Endothelial cell of umbilical vein (primary cell): ENCODE data around the gene ZNRF3. TPM values are rescaled to one million over a fixed set of nuclear protein-coding genes. Genes with fewer than 3 reads are reported as not detected.

Experiments
- BruUV-seq: library from RNA; stranded (reverse); fragments of 400-500 nt; replicated peaks from 2 replicates; lab custom pipeline; 2021; lab: Mats Ljungman, UMichigan
- CTCF ChIA-PET: fragments of 300-600, 350-600 bp; sonication (Branson Sonifier 250); formaldehyde crosslinking; loops from one replicate; lab custom pipeline; 2021; ENCODE audit warnings: antibody characterized with exemption, inconsistent platforms; lab: Charles Lee
- POLR2A ChIA-PET: fragments of 300-600, 350-600 bp; sonication (Branson Sonifier 250); formaldehyde crosslinking; loops from one replicate; lab custom pipeline; 2021; ENCODE audit warnings: antibody characterized with exemption, inconsistent platforms; lab: Charles Lee
- DNase-seq: peaks from one replicate; pipeline ENCODE4 v3.0.0-alpha.2; 2011; ENCODE audit warnings: low read depth, low spot score
- FAIRE-seq: peaks from 2 replicates; lab custom pipeline; 2011; peaks lifted over from hg19 to GRCh38; lab: Jason Lieb, UNC
- H2AFZ ChIP-seq: 2 replicates; pipeline ENCODE4 v1.6.0; 2012; ENCODE audit warnings: low read depth, low read length, control low read depth, inconsistent platforms
- H3K27ac ChIP-seq: 2 replicates; pipeline ENCODE4 v1.5.1; 2011; ENCODE audit warnings: low read depth, mild to moderate bottlenecking, control low read depth, low read length, moderate library complexity; ENCODE audit not compliant: insufficient read depth
- H3K27me3 ChIP-seq, 2 experiments: 2 replicates each; pipeline versions ENCODE4 v1.6.0 to v1.6.1; 2011; ENCODE audit warnings: low read length in 2 of 2, mixed read lengths in 1 of 2; ENCODE audit not compliant: control insufficient read depth in 2 of 2, insufficient read depth in 2 of 2
- H3K36me3 ChIP-seq, 2 experiments: 2 replicates in 1 of 2; 3 replicates in 1 of 2; pipeline ENCODE4 v1.5.1; 2011; ENCODE audit warnings: low read length in 2 of 2, mild to moderate bottlenecking in 1 of 2, moderate library complexity in 1 of 2; ENCODE audit not compliant: control insufficient read depth in 2 of 2, insufficient read depth in 2 of 2; ENCODE audit errors: extremely low read depth in 1 of 2
- H3K4me1 ChIP-seq: 3 replicates; pipeline ENCODE4 v1.5.1; 2011; ENCODE audit warnings: mild to moderate bottlenecking, low read length; ENCODE audit not compliant: control insufficient read depth, insufficient read depth; ENCODE audit errors: extremely low read depth
- H3K4me2 ChIP-seq: 2 replicates; pipeline ENCODE4 v1.6.1; 2011; ENCODE audit warnings: low read length, control low read depth, mixed read lengths; ENCODE audit not compliant: insufficient read depth
- H3K4me3 ChIP-seq, 3 experiments: fragments of 200-600 bp in 1 of 3; sonication (generic), shearing (Covaris generic) in 1 of 3; replicated peaks in 1 of 3; 2 replicates each; pipeline ENCODE4 v1.5.1; 2011 to 2016; ENCODE audit warnings: control low read depth in 3 of 3, low read length in 3 of 3, mild to moderate bottlenecking in 2 of 3, inconsistent platforms in 1 of 3, low read depth in 1 of 3, moderate library complexity in 1 of 3; ENCODE audit not compliant: insufficient read depth in 1 of 3
- H3K79me2 ChIP-seq: 2 replicates; pipeline ENCODE4 v1.6.0; 2012; ENCODE audit warnings: low read length, inconsistent platforms; ENCODE audit not compliant: control insufficient read depth, insufficient read depth
- H3K9ac ChIP-seq: replicated peaks from 2 replicates; pipeline ENCODE3; 2011; ENCODE audit warnings: low read length, control low read depth; ENCODE audit not compliant: insufficient read depth; ENCODE audit errors: extremely low read depth
- H3K9me1 ChIP-seq: replicated peaks from 3 replicates; pipeline ENCODE4 v1.6.0; 2011; ENCODE audit warnings: mild to moderate bottlenecking, low read length; ENCODE audit not compliant: control insufficient read depth, insufficient read depth; ENCODE audit errors: extremely low read depth
- H3K9me3 ChIP-seq: replicated peaks from 2 replicates; pipeline ENCODE4 v1.5.1; 2012; ENCODE audit warnings: low read length, inconsistent platforms; ENCODE audit not compliant: control insufficient read depth, insufficient read depth
- H4K20me1 ChIP-seq: replicated peaks from 2 replicates; pipeline ENCODE3; 2011; ENCODE audit warnings: mild to moderate bottlenecking, low read length; ENCODE audit not compliant: control insufficient read depth, insufficient read depth; ENCODE audit errors: extremely low read depth
- CTCF ChIP-seq, 2 donors: IDR thresholded peaks; 1 replicate in 1 of 2; 2 replicates in 1 of 2; pipeline ENCODE4 v1.5.1; 2011; ENCODE audit warnings: low read length in 2 of 2, mild to moderate bottlenecking in 2 of 2, moderate library complexity in 2 of 2, control low read depth in 1 of 2, inconsistent platforms in 1 of 2, low read depth in 1 of 2; ENCODE audit not compliant: insufficient read depth in 1 of 2; ENCODE audit errors: extremely low read depth in 1 of 2
- EZH2 ChIP-seq: IDR thresholded peaks from 2 replicates; pipeline ENCODE4 v1.6.1; 2012; ENCODE audit warnings: borderline replicate concordance, low read depth, mild to moderate bottlenecking, moderate library complexity, low read length, inconsistent platforms; ENCODE audit not compliant: severe bottlenecking
- FOS ChIP-seq: IDR thresholded peaks from 2 replicates; pipeline ENCODE4 v1.6.1; 2011; ENCODE audit warnings: mild to moderate bottlenecking, low read length, moderate library complexity, borderline replicate concordance; ENCODE audit not compliant: insufficient read depth
- GATA2 ChIP-seq: IDR thresholded peaks from 2 replicates; pipeline ENCODE4 v1.7.0; 2011; ENCODE audit warnings: low read depth, mild to moderate bottlenecking, moderate library complexity, mixed read lengths, low read length; ENCODE audit not compliant: insufficient read length, insufficient read depth
- JUN ChIP-seq: IDR thresholded peaks from 2 replicates; pipeline ENCODE4 v1.6.1; 2011; ENCODE audit warnings: borderline replicate concordance, low read depth; ENCODE audit not compliant: insufficient read length, insufficient read depth
- MYC ChIP-seq: IDR thresholded peaks from one replicate; pipeline ENCODE4 v1.6.1; 2011; ENCODE audit warnings: mild to moderate bottlenecking, low read depth, low read length
- POLR2A ChIP-seq: IDR thresholded peaks from 2 replicates; pipeline ENCODE4 v1.6.1; 2012; ENCODE audit warnings: low read depth, mild to moderate bottlenecking, control low read depth, low read length
- POLR2AphosphoS5 ChIP-seq: IDR thresholded peaks from 2 replicates; pipeline ENCODE4 v1.6.1; 2012; ENCODE audit warnings: low read depth, mild to moderate bottlenecking, control low read depth, low read length, moderate library complexity; ENCODE audit not compliant: insufficient read depth
- dilution Hi-C: fragments of 300-500 bp; cut with MboI; formaldehyde crosslinking; loops from one replicate; pipeline ENCODE4 v1.15.0; 2019; ENCODE audit warnings: low sequenced_read_pairs; ENCODE audit not compliant: extremely low pct_ligation_motif_present
- intact Hi-C: fragments of 100-400 bp; cut with micrococcal nuclease; formaldehyde crosslinking; loops from one replicate; pipeline ENCODE4 v1.10.0; 2022
- polyA plus RNA-seq, 4 experiments: library from polyadenylated mRNA; depleted of rRNA in 3 of 4; stranded (reverse) in 3 of 4; unstranded in 1 of 4; fragments of >200 nt; gene quantifications; 2 replicates each; pipeline versions ENCODE4 v1.2.1 to v1.2.3, GENCODE V29; 2011 to 2012; ENCODE audit warnings: missing spikeins in 1 of 4
- total RNA-seq: library from RNA; stranded (reverse); gene quantifications from 2 replicates; pipeline ENCODE4 v1.2.3, GENCODE V29; 2021
- TF ChIP-seq, protein P1 (sequence below): IDR thresholded peaks from 2 replicates; pipeline ENCODE4 v1.6.1; 2011; ENCODE audit not compliant: insufficient read depth, insufficient read length

ZNRF3 gene
- total and polyA plus RNA-seq, 2 donors (not counting 3 experiments of a cell fraction or from before 2014, with no cell fraction given): 2.7 to 5.2 TPM

- Histone ChIP-seq H3K4me2 (no peak overlapping the region), H3K9me1 (no peaks in the 10 kb centered on the region), H3K27me3 (no peaks in the 10 kb centered on the region), H2AFZ (no peak overlapping the region), H3K79me2 (no peaks in the 10 kb centered on the region), H3K36me3 (no peaks in the 10 kb centered on the region), H3K4me3 (no peak overlapping the region), H3K4me1 (peaks cover 11% of the 10 kb centered on the region), H3K9ac (no peak overlapping the region), H3K27ac (no peak overlapping the region), H3K9me3 (no peaks in the 10 kb centered on the region), H4K20me1 (no peaks in the 10 kb centered on the region)
- BruUV-seq: no TSS peak
- intact Hi-C loops (loop anchor here (5.0 kb wide), 1 partner anchor 99 kb away; no protein-coding TSS in a partner anchor), dilution Hi-C loops (no loop called here)
- POLR2A ChIA-PET: no interaction called here
- TF ChIP-seq, protein P1, sequence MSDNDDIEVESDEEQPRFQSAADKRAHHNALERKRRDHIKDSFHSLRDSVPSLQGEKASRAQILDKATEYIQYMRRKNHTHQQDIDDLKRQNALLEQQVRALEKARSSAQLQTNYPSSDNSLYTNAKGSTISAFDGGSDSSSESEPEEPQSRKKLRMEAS: no peak
- TF ChIP-seq GATA2 (no peak), FOS (no peak), MYC (no peak), JUN (no peak), CTCF (IDR thresholded peaks at IDR 0.05; ENCODE audit: extremely low read depth in 1 of 2, insufficient read depth in 1 of 2, low read depth in 1 of 2, low read length in 2 of 2) (no peak), EZH2 (no peak), POLR2A (no peak), POLR2AphosphoS5 (no peak)
- no peak for DNase-seq
- CTCF ChIA-PET: interaction anchor here (0.9 to 1.6 kb wide), 3 partner anchors 9 to 84 kb away, joined by 3 to 5 read pairs (median 3); no protein-coding TSS in a partner anchor
- no peak for FAIRE-seq
Measured at GRCh38 chr22:28933321-28933720, 49.9 kb downstream of the ZNRF3 start.
